Mammary epithelial cell (primary cell): Measurements from ENCODE around the gene SLC9C1.

ENCODE experiments used
- CTCF ChIP-seq, 2 donors: IDR thresholded peaks in 1 of 2; conservative IDR thresholded peaks in 1 of 2; 2 replicates each; pipeline ENCODE4 v1.5.1; 2011 to 2012; ENCODE audit warnings: inconsistent platforms in 2 of 2, low read length in 2 of 2, mild to moderate bottlenecking in 2 of 2, control low read depth in 1 of 2, low read depth in 1 of 2; ENCODE audit not compliant: insufficient read depth in 1 of 2; ENCODE audit errors: extremely low read depth in 1 of 2
- EZH2 ChIP-seq: IDR thresholded peaks from 2 replicates; pipeline ENCODE4 v1.6.1; 2012; ENCODE audit warnings: low read length, inconsistent platforms, borderline replicate concordance

GRCh38 chr3:112109322-112109721 is 184.7 kb downstream of the SLC9C1 start:
- TF ChIP-seq CTCF (conservative IDR thresholded peaks at IDR 0.05 in 1 of 2, IDR thresholded peaks at IDR 0.05 in 1 of 2; ENCODE audit: extremely low read depth in 1 of 2, insufficient read depth in 1 of 2, low read depth in 1 of 2, low read length in 2 of 2) (no peak), EZH2 (no peak)
